Measurements from ENCODE around the gene ASTL.

GRCh38 chr2:96123936-96124335 lies 14.4 kb downstream of the ASTL start:
- TF ChIP-seq ELK4 (IDR thresholded peaks at IDR 0.05; ENCODE audit: borderline replicate concordance, low read depth, low read length) (no peak), ZNF610 (tag by site-specific recombination; IDR thresholded peaks at IDR 0.05; ENCODE audit: borderline replicate concordance) (no peak)

All from HEK293 (cell line).